ENCODE results near the gene CYP2C18.
"Not testable (repeated sequence)": the region's sequence is repeated elsewhere in the genome, so short reads cannot be mapped to it uniquely, and the experiment has no call there.

The CYP2C18 gene

GRCh38 chr10:94683214-94684054 lies at the start of gene CYP2C18:
Gene CYP2C18, plus strand, starts transcription at chr10:94683729. Its CDS starts 91 bp downstream, at chr10:94683820.
- DNase-seq (ENCODE audit: low read depth), result no peak

- not testable (repeated sequence) for DNase-seq (ENCODE audit: low read depth)
These were observed 45.4 kb upstream of the CYP2C18 start for GRCh38 chr10:94638097-94638496.

- no peak for DNase-seq (ENCODE audit: low read depth)
These were observed 43.6 kb upstream of the CYP2C18 start for GRCh38 chr10:94639902-94640301.

- DNase-seq (ENCODE audit: low read depth), result no peak
These were observed 43.0 kb upstream of the CYP2C18 start for GRCh38 chr10:94640562-94640961.

GRCh38 chr10:94641480-94641879 lies 42.0 kb upstream of the CYP2C18 start:
- no peak for DNase-seq (ENCODE audit: low read depth)

- DNase-seq (ENCODE audit: low read depth), result no peak
These were observed 39.2 kb upstream of the CYP2C18 start for GRCh38 chr10:94644352-94644751.

GRCh38 chr10:94645285-94645684 lies 38.2 kb upstream of the CYP2C18 start:
- DNase-seq (ENCODE audit: low read depth), result no peak

GRCh38 chr10:94655201-94655600 lies 28.3 kb upstream of the CYP2C18 start:
- not testable (repeated sequence) for DNase-seq (ENCODE audit: low read depth)

GRCh38 chr10:94663061-94663460 lies 20.5 kb upstream of the CYP2C18 start:
- DNase-seq (ENCODE audit: low read depth), result not testable (repeated sequence)

GRCh38 chr10:94666391-94667102 lies 17.0 kb upstream of the CYP2C18 start:
- DNase-seq (ENCODE audit: low read depth), result no peak

GRCh38 chr10:94673614-94674321 lies 9.8 kb upstream of the CYP2C18 start:
- DNase-seq (ENCODE audit: low read depth), result no peak

- no peak for DNase-seq (ENCODE audit: low read depth)
These were observed 7.0 kb upstream of the CYP2C18 start for GRCh38 chr10:94676496-94676895.

- DNase-seq (ENCODE audit: low read depth), result no peak
These were observed 5.8 kb upstream of the CYP2C18 start for GRCh38 chr10:94677691-94678090.

- no peak for DNase-seq (ENCODE audit: low read depth)
These were observed 5.1 kb upstream of the CYP2C18 start for GRCh38 chr10:94678475-94678874.

- no peak for DNase-seq (ENCODE audit: low read depth)
These were observed 3.0 kb upstream of the CYP2C18 start for GRCh38 chr10:94680544-94680943.

GRCh38 chr10:94682636-94683035 lies 893 bp upstream of the CYP2C18 start:
- not testable (repeated sequence) for DNase-seq (ENCODE audit: low read depth)

- DNase-seq (ENCODE audit: low read depth), result no peak
These were observed 4.2 kb downstream of the CYP2C18 start for GRCh38 chr10:94687625-94688248.

- DNase-seq (ENCODE audit: low read depth), result no peak
These were observed 22.6 kb downstream of the CYP2C18 start for GRCh38 chr10:94706089-94706488.

GRCh38 chr10:94710578-94710977 lies 27.0 kb downstream of the CYP2C18 start:
- DNase-seq (ENCODE audit: low read depth), result no peak

GRCh38 chr10:94725871-94726270 lies 42.3 kb downstream of the CYP2C18 start:
- DNase-seq (ENCODE audit: low read depth), result no peak

GRCh38 chr10:94735197-94735596 lies 51.7 kb downstream of the CYP2C18 start:
- no peak for DNase-seq (ENCODE audit: low read depth)

GRCh38 chr10:94738588-94738987 lies 55.1 kb downstream of the CYP2C18 start:
- no peak for DNase-seq (ENCODE audit: low read depth)
